ENCODE measurements around the gene TEX55. TPM values are rescaled to one million over a fixed set of nuclear protein-coding genes. Genes with fewer than 3 reads are reported as not detected.

TEX55 gene
- total RNA-seq, 2 donors from 2014 or later, result not detected

GRCh38 chr3:119149484-119149883, 3.5 kb downstream of the TEX55 start:
- ATAC-seq (ENCODE audit: insufficient number of reproducible peaks, low FRiP score, low read depth), result no peak
- Histone ChIP-seq H3K4me1 (ENCODE audit: control insufficient read depth in 1 of 2, low read depth in 2 of 2) (no peaks in the 10 kb centered on the region), H3K9me3 (peaks cover 8% of the 10 kb centered on the region), H3K27ac (no peak overlapping the region), H3K4me3 (no peak overlapping the region), H3K27me3 (replicated peaks; ENCODE audit: insufficient read depth) (no peaks in the 10 kb centered on the region), H3K36me3 (no peaks in the 10 kb centered on the region)
- TF ChIP-seq CTCF (IDR thresholded peaks at IDR 0.05), result no peak
- no peak for DNase-seq (ENCODE audit: low spot score)

GRCh38 chr3:119156868-119157267, 10.9 kb downstream of the TEX55 start:
- no peak for DNase-seq (ENCODE audit: low spot score)
- H3K27ac ChIP-seq, result no peak overlapping the region
- no peaks in the 10 kb centered on the region for H3K27me3 ChIP-seq (replicated peaks; ENCODE audit: insufficient read depth)
- TF ChIP-seq CTCF (IDR thresholded peaks at IDR 0.05), result no peak
- H3K4me1 ChIP-seq (ENCODE audit: control insufficient read depth in 1 of 2, low read depth in 2 of 2), result no peaks in the 10 kb centered on the region
- no peaks in the 10 kb centered on the region for H3K36me3 ChIP-seq
- peaks cover 11% of the 10 kb centered on the region for H3K9me3 ChIP-seq
- no peak overlapping the region for H3K4me3 ChIP-seq
- ATAC-seq (ENCODE audit: insufficient number of reproducible peaks, low FRiP score, low read depth), result no peak

- H3K27ac ChIP-seq, result no peak overlapping the region
- ATAC-seq (ENCODE audit: insufficient number of reproducible peaks, low FRiP score, low read depth) (no peak), DNase-seq (ENCODE audit: low spot score) (no peak)
- no peaks in the 10 kb centered on the region for H3K4me1 ChIP-seq (ENCODE audit: control insufficient read depth in 1 of 2, low read depth in 2 of 2)
- no peak for TF ChIP-seq CTCF (IDR thresholded peaks at IDR 0.05)
- no peak overlapping the region for H3K4me3 ChIP-seq
- H3K27me3 ChIP-seq (replicated peaks; ENCODE audit: insufficient read depth), result no peaks in the 10 kb centered on the region
- H3K9me3 ChIP-seq, result peaks cover 11% of the 10 kb centered on the region
- no peaks in the 10 kb centered on the region for H3K36me3 ChIP-seq
These were observed 12.0 kb downstream of the TEX55 start for GRCh38 chr3:119157971-119158370.

GRCh38 chr3:119160361-119160760, 14.4 kb downstream of the TEX55 start:
- no peak overlapping the region for H3K4me3 ChIP-seq
- H3K27ac ChIP-seq, result no peak overlapping the region
- ATAC-seq (ENCODE audit: insufficient number of reproducible peaks, low FRiP score, low read depth) (no peak), DNase-seq (ENCODE audit: low spot score) (no peak)
- peaks cover 3% of the 10 kb centered on the region for H3K9me3 ChIP-seq
- H3K4me1 ChIP-seq (ENCODE audit: control insufficient read depth in 1 of 2, low read depth in 2 of 2), result no peaks in the 10 kb centered on the region
- TF ChIP-seq CTCF (IDR thresholded peaks at IDR 0.05), result no peak
- H3K36me3 ChIP-seq, result no peaks in the 10 kb centered on the region
- no peaks in the 10 kb centered on the region for H3K27me3 ChIP-seq (replicated peaks; ENCODE audit: insufficient read depth)

GRCh38 chr3:119160815-119161214, 14.8 kb downstream of the TEX55 start:
- Histone ChIP-seq H3K36me3 (no peaks in the 10 kb centered on the region), H3K4me3 (no peak overlapping the region), H3K9me3 (peaks cover 3% of the 10 kb centered on the region), H3K27ac (no peak overlapping the region), H3K27me3 (replicated peaks; ENCODE audit: insufficient read depth) (no peaks in the 10 kb centered on the region), H3K4me1 (ENCODE audit: control insufficient read depth in 1 of 2, low read depth in 2 of 2) (no peaks in the 10 kb centered on the region)
- TF ChIP-seq CTCF (IDR thresholded peaks at IDR 0.05), result no peak
- DNase-seq (ENCODE audit: low spot score) (no peak), ATAC-seq (ENCODE audit: insufficient number of reproducible peaks, low FRiP score, low read depth) (no peak)

Measured in thoracic aorta (tissue), 2 donors.